ENCODE data around the gene FAR1.

DNA sequence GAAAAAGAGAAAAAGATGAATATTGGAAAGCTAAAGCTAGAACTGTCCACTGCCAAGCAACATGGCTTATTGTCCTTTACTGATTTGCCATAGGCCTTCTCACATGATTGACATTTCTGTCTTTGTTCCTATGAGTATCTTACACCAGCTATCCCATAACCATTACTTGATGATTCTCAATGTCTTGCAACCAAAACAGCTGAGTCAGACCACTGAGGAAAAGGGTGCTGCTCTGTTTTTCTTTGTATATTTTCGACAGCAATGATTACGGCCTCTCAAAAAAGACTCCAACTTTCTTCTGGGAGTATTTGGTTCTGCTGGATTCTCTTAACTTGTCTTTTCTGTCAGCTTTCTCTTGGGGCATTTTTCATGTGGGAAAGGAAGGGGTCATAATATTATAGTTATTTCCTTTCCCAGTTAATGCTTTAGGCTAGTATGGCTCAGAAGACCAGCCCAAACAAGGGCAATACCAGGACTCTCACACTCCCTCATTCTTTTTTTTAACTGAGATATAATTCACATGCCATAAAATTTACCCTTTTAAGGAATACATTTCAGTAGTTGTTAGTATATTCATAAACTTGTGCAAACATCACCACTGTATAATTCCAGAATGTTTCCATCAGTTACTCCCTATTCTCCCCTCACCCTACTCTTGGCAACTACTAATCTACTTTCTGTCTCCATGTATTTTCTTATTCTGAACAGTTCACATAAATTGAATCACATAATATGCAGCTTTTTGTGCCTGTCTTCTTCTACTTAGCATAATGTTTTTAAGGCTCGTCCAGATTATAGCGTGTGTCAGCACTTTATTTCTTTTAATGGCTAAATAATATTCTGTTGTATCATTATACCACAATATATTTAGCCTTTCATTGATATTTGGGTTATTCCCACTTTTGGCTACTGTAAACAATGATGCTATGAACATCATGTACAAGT is 31.1 kb upstream of the FAR1 start:
- TF ChIP-seq, protein P1, sequence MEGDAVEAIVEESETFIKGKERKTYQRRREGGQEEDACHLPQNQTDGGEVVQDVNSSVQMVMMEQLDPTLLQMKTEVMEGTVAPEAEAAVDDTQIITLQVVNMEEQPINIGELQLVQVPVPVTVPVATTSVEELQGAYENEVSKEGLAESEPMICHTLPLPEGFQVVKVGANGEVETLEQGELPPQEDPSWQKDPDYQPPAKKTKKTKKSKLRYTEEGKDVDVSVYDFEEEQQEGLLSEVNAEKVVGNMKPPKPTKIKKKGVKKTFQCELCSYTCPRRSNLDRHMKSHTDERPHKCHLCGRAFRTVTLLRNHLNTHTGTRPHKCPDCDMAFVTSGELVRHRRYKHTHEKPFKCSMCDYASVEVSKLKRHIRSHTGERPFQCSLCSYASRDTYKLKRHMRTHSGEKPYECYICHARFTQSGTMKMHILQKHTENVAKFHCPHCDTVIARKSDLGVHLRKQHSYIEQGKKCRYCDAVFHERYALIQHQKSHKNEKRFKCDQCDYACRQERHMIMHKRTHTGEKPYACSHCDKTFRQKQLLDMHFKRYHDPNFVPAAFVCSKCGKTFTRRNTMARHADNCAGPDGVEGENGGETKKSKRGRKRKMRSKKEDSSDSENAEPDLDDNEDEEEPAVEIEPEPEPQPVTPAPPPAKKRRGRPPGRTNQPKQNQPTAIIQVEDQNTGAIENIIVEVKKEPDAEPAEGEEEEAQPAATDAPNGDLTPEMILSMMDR (IDR thresholded peaks at IDR 0.05): no peak
- TF ChIP-seq POLR2A (IDR thresholded peaks at IDR 0.05): no peak
